Liver (tissue), 6 donors: ENCODE measurements around the gene STK4. TPM values are rescaled to one million over a fixed set of nuclear protein-coding genes. Genes with fewer than 3 reads are reported as not detected.

Experiments
- JUND ChIP-seq, 2 donors: IDR thresholded peaks; 2 replicates each; pipeline ENCODE4 v1.6.1; 2016; ENCODE audit warnings: antibody characterized with exemption in 2 of 2
- TAF1 ChIP-seq: conservative IDR thresholded peaks from 2 replicates; pipeline ENCODE4 v1.6.1; 2016; ENCODE audit warnings: antibody characterized with exemption, mild to moderate bottlenecking
- YY1 ChIP-seq: IDR thresholded peaks from 2 replicates; pipeline ENCODE4 v1.6.1; 2016; ENCODE audit warnings: antibody characterized with exemption, mild to moderate bottlenecking
- polyA plus RNA-seq, 2 donors: library from polyadenylated mRNA; stranded (reverse) in 1 of 2; unstranded in 1 of 2; fragments of 200-250 nt in 1 of 2; fragments of >200 nt in 1 of 2; fragmentation: Nextera tagmentation in 1 of 2; extraction: Ambion mirVana in 1 of 2; gene quantifications; one replicate each; pipeline versions ENCODE4 v1.2.1 to v1.2.3, GENCODE V29; 2013 to 2015
- small RNA-seq: library from RNA; depleted of rRNA; stranded (forward); fragments of <200 nt; gene quantifications from one replicate; pipeline ENCODE3, GENCODE V24; 2014
- total RNA-seq, 2 donors: library from RNA; depleted of rRNA; stranded (reverse); fragments of >200 nt; gene quantifications; one replicate each; pipeline ENCODE4 v1.2.3, GENCODE V29; 2014
- donor health status: healthy.
- donor health status: healthy.
- donor health status: healthy.

STK4 gene
- total and polyA plus RNA-seq, 4 donors = 3.7 to 20.8 (median 13.9) TPM

DNA sequence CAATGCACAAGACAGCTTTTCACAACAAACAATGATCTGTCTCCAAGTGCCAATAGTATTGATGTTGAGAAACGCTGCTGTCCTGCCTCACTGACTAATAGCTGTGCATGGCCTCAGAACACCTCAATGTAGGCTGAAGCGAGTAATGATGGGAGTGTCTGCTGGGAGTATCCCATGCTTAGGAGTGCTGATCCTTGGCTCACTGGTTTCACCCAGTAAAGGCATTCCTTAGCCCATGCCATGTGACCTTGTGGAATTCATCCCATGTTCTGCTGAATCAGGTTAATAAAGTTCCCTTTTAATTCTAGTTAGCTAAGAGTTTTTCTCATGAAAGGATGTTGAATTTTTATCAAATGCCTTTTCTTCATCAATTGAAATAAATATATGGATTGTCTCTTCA lies 161.8 kb downstream of the STK4 start (continued):
- no peak for TF ChIP-seq JUND (IDR thresholded peaks at IDR 0.05)
- TF ChIP-seq TAF1 = no peak
- TF ChIP-seq YY1 = no peak

Small RNAs within 50 kb of the gene (small RNA-seq; reads per million reads assigned to genes)
- not detected for gene RF00019

Other genes with a start within 250 kb of the STK4 start
- gene KCNK15, start 220.6 kb upstream of the STK4 start, total RNA-seq = under 1 TPM in 1 of 2 donors, not detected in 1; 0.08 TPM
- under 1 TPM; 0.08 to 0.11 TPM for gene KCNK15, start 220.6 kb upstream of the STK4 start, polyA plus RNA-seq
- gene RIMS4, start 156.0 kb upstream of the STK4 start, total RNA-seq = not detected
- not detected for gene RIMS4, start 156.0 kb upstream of the STK4 start, polyA plus RNA-seq
- gene YWHAB, start 80.8 kb upstream of the STK4 start, total RNA-seq = 10 to 100 TPM; 42.4 to 44.3 TPM
- gene YWHAB, start 80.8 kb upstream of the STK4 start, polyA plus RNA-seq = 10 to 100 TPM; 41.6 to 86.5 TPM
- gene PABPC1L, start 56.5 kb upstream of the STK4 start, total RNA-seq = 10 to 100 TPM in 1 of 2 donors, 1 to 10 TPM in 1; 4.7 to 21.0 TPM
- gene PABPC1L, start 56.5 kb upstream of the STK4 start, polyA plus RNA-seq = 10 to 100 TPM; 10.6 to 11.3 TPM
- gene TOMM34, start 6.1 kb upstream of the STK4 start, total RNA-seq = 1 to 10 TPM; 4.4 to 5.6 TPM
- gene TOMM34, start 6.1 kb upstream of the STK4 start, polyA plus RNA-seq = 10 to 100 TPM in 1 of 2 donors, 1 to 10 TPM in 1; 10.0 to 12.1 TPM
- under 1 TPM in 1 of 2 donors, not detected in 1; 0.09 TPM for gene KCNS1, start 134.6 kb downstream of the STK4 start, total RNA-seq
- gene KCNS1, start 134.6 kb downstream of the STK4 start, polyA plus RNA-seq = under 1 TPM in 1 of 2 donors, not detected in 1; 0.02 TPM
- not detected for gene WFDC5, start 148.7 kb downstream of the STK4 start, total RNA-seq
- not detected for gene WFDC5, start 148.7 kb downstream of the STK4 start, polyA plus RNA-seq
- not detected for gene WFDC12, start 158.0 kb downstream of the STK4 start, total RNA-seq
- gene WFDC12, start 158.0 kb downstream of the STK4 start, polyA plus RNA-seq = not detected
- not detected for gene PI3, start 208.4 kb downstream of the STK4 start, total RNA-seq
- gene PI3, start 208.4 kb downstream of the STK4 start, polyA plus RNA-seq = not detected
- gene SEMG1, start 240.5 kb downstream of the STK4 start, total RNA-seq = not detected
- gene SEMG1, start 240.5 kb downstream of the STK4 start, polyA plus RNA-seq = not detected